Inflammatory macrophage treated with lipopolysaccharide for 1 hour (primary cell): Measurements from ENCODE around the gene MCHR1.

ENCODE experiments used
- DNase-seq, 2 donors: peaks; one replicate each; pipeline ENCODE4 v3.0.0-alpha.2; 2020 to 2022

The MCHR1 gene

DNA sequence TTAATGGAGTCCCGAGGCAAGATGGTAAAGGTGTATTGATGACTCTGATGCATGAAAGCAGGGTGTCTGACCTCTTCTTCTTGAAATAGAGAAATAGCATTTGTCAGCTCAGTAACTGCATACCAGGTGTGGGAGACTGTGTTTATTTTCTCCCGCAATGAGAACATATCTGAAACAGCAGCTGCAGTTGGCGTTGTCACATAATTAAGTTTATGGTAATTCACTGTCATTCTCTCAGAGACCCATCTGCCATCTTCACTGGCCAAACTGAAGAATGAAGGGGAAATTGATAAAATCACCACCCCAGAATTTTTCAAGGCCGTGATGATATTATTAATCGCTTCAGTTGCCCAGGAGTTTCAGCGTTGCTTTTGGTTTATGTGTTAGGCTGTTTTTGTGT, 20.1 kb upstream of the MCHR1 start:
- DNase-seq, result no peak

DNA sequence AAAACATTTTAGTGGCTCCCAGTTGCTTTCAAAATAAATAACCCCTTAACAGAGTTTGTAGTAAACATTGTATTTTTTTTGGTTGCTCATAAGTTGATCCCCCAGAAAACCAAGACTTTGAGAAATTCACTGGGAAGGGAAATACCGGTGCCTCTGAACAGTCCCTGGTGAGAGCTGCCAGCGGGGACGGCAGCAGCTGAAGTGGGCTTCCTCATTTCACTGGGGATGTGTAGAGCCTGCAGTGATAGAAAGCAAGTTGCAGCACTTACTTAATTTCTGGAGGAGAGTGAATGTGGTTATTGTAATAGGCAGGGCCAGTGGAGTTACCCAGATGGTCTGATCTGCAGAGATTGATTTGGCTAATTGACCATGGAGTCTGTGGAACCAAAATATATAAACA, 18.6 kb upstream of the MCHR1 start:
- DNase-seq, result peak; percentile 46 to 72

DNA sequence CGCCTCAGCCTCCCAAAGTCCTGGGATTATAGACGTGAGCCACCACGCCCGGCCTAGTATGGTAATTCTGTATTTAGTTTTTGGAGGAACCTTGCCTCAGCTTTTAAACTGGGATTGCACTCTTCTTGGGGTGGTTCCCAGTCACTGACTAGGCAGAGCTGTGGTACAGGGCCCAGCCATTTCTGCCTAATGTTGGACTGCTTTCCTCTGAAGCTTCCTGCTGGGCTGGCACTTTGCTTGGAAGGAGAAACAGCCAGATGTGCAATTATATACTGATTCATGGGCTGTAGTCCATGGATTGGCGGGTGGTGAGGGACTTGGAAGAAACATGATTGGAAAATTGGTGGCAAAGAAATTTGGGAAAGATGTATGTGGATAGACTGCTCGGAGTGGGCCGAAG, 17.6 kb upstream of the MCHR1 start:
- no peak for DNase-seq

DNA sequence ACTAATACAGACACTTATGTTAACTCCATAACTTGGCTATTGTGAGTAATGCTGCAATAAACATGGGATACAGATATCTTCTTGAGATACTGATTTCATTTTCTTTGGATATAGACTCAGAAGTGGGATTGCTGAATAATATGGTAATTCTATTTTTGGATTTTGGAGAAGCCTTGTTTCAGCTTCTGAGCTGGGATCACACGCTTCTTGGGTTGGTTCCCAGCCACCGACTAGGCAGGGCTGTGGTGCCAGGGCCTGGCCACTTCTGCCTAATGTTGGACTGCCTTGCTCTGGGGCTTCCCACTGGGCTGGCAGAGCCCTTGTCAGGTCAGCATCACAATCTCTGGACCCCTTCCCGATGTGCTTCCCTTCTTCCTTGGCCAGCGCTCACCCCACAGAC, 14.0 kb upstream of the MCHR1 start:
- DNase-seq, result no peak

DNA sequence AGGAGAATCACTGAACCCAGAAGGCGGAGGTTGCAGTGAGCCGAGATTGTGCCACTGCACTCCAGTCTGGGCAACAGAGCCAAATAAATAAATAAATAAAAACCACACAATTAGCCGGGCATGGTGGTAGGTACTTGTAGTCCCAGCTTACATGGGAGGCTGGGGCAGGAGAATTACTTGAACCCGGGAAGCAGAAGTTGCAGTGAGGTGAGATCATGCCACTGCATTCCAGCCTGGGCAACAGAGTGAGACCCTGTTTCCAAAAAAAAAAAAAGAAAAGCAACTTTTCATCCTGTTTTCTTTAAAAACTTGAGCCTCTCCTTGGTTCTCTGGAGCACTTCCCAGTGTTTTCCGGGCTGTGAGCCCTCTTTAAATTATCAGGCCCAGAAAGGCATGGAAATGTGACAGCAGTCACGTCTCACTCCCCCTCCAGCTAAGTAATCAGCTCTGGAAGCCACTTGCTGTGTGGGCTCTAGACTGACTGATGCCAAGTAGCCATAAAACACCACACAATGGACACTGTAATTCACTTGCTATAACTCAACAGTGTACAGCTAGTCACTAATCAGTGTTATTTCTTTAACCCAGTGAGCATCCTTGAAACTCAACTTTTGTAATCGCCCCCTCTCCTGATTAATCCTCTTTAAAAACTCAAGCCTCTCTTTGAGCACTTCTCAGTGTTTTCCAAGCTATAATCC, 13.0 kb upstream of the MCHR1 start:
- DNase-seq, result no peak

GRCh38 chr22:40668611-40669411, 10.5 kb upstream of the MCHR1 start:
- peak; percentile 41 to 72 for DNase-seq

DNA sequence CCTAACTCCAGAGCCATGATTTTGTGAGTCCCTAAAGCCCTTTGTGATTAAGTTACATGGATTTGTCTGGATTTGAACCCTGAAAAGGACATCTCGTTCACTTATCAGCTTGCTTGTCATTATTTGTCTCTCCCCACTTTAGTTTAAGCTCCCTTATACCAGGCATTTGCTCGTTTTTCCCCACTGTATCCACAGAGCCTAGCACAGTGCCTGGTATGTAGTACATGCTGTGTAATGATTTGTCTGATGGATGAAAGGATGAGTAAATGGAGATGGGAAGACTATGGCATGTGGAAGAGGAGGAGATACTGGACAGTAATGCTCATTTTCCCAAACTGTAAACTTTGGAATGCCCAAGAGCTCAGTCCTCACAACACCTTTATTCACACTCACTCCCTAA, 9.2 kb upstream of the MCHR1 start:
- no peak for DNase-seq

GRCh38 chr22:40671369-40671768, 7.9 kb upstream of the MCHR1 start:
- DNase-seq, result no peak

DNA sequence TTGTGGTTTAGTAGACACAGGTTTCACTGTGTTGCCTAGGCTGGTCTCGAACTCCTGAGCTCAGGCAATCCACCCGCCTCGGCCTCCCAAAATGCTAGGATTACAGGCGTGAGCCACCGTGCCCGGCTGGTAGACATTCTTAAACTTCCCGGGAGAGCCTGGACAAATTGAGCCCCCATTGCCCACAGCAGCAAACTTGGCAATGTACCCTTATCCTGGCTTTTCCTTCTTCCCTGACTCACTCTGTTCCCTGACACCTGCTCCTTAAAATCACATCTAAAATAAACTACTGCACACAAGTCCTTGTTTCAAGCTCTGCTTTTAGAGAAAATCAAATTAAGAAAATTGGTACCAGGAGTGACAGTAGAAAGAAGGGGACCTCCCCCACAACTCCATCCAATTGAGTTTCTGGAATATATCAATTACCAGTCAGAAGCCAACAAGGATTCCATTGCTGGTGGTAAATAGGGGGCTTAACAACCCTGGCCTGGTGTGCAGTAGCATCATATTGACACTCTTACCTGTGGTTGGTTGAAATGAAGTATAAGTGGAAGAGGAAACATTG, 7.4 kb upstream of the MCHR1 start:
- no peak for DNase-seq

DNA sequence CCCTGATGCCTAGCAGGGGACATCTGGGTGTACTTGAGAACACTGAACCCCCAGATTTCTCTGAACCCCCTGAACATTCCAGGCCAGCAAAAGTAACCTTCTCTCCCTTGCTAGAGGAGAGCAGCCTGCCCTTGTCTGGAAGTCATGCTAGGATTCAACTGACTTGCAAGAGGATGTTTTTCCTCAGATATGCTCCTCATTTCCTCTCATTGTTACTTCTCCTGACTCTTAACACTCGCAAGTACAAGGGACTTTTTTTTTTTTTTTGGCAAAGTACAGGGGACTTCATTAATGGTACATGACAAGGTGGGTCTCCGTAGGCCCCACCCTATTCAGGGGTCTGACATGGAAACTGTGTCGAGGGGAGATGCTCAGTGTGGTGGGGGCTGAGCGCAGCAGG, 6.3 kb upstream of the MCHR1 start:
- no peak for DNase-seq

DNA sequence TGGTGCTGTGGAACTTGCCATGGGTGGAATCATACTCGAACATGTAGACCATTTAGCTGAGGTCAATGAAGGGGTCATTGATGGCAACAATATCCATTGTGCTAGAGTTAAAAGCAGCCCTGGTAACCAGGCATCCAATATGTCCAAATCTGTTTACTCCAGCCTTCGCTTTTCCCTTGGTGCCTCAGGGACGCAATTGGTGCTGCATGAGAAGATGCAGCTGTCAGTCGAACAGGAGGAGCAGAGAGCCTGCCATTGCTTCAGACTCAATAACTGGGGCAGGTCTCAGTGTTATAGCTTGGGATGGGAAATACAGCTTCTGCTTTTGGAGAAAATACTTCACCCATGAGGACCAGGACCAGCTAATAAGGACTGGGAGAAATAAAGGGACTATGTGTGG, 5.0 kb upstream of the MCHR1 start:
- no peak for DNase-seq

- peak; percentile 22 to 67 for DNase-seq
Observed at GRCh38 chr22:40676166-40676565, 3.1 kb upstream of the MCHR1 start.

DNA sequence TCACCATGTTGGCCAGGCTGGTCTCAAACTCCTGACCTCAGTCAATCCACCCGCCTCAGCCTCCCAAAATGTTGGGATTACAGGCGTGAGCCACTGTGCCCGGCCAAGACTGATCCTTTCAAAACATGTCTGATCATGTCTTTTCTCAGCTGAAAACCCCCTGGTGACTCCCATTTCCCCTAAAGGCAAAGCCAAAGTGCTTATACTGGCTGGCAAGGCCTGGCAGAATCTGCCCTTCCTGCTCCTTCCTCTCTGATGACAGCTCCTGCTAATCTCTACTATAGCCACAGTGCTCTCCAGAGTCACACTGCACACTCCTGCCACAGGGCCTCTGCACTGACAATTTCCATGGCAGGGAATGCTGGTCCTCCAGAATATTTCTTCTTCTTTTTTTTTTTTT, 2.6 kb upstream of the MCHR1 start:
- DNase-seq, result no peak

DNA sequence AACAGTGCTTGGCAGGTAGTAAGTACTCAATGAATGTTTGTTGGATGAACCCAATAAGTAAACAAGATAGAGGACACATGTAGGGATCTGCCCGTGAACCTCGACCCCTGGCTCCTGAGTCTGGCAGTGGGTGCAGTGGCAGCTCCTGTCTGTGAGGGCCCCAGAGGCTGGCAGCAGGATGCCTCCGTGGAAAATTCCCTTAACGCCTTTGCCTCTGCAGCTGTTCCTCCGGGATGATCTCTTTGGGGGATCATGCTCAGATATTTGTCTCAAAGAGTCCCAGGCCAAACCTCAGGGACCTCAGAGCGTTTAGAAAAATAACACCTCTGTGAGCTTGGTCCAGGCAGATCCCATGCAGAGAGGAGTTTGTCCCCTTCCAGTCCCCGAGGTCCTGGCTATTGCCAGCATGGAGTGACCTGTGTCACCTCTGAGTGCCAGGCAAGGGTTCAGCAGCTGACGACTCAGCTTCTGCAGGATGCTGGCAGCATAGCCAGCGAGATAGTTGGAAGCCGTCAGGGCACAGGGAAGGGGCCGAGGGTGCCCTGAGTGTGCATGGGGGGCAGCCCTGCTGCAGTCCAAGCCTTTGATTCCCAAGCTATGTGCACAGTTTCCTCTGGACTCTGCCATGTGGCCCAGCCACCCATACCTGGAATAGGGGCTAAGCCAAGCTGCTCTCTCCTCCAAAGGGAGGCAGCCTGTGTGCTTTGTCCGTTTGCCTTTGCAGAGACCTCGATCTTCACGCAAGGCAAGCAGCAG, 613 bp upstream of the MCHR1 start:
- no peak for DNase-seq

DNA sequence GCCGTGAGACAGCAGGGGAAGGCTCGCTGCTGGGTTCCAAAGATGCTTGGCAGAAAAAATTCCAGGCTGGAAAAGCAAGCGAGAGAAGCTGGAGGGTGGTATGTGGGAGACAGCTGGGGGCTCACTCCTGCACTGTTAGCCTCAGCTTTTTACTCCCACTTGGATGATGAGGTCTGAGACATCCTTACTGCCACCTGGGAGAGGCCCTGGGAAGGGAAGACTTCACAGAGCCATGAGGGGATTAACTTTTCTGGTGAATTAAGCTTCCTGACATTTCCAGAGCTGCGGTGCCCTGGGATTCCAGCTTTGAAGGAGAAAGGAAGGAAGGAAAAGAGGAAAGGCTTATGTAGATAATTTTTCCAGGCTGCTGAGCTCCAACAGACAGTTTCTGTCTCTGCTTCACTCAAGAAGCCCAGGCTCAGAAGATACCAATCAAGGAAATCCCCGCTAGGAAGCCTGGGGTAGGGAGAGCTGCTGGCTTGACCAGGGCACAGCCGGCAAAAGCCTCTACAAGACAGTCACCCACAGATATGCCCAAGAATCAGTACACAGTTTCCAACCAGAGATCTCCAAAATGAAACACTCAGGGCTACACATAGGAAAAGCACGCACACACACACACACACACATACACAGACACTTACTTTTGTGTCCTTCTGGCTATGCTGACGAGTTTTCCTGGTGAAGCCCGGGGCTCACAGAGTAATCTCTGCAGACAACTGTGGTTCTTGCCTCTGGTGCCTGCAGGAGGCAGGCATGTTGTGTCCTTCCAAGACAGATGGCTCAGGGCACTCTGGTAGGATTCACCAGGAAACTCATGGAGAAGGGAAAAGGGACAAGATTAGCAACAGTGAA, 907 bp downstream of the MCHR1 start:
- peak in 1 of 2 donors; percentile 12 for DNase-seq

- no peak for DNase-seq
Observed at GRCh38 chr22:40680819-40681183, 1.5 kb downstream of the MCHR1 start.

DNA sequence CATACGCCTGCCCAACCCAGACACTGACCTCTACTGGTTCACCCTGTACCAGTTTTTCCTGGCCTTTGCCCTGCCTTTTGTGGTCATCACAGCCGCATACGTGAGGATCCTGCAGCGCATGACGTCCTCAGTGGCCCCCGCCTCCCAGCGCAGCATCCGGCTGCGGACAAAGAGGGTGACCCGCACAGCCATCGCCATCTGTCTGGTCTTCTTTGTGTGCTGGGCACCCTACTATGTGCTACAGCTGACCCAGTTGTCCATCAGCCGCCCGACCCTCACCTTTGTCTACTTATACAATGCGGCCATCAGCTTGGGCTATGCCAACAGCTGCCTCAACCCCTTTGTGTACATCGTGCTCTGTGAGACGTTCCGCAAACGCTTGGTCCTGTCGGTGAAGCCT, 2.2 kb downstream of the MCHR1 start:
- DNase-seq, result no peak

DNA sequence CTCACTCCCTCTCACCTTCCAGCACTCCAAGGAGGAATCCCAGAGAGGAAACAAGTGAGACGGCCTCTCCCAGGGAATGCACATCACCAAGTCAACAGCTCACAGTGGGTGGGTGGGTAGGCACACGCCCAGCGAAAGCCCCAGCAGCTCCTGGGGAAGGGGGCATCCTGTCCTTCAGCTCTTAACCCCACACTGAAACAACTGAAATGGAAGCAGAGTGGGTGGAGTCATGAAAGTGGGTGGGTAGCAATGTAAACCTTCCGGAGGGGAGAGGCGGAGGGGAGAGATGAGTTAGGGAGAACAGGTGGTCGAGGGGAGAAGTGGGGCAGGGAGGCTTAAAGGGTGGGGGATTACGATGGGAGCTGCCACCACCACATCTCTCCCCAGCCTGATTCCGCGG, 5.4 kb downstream of the MCHR1 start:
- no peak for DNase-seq

GRCh38 chr22:40685406-40685805, 6.1 kb downstream of the MCHR1 start:
- DNase-seq, result no peak

GRCh38 chr22:40687706-40688105, 8.4 kb downstream of the MCHR1 start:
- no peak for DNase-seq

DNA sequence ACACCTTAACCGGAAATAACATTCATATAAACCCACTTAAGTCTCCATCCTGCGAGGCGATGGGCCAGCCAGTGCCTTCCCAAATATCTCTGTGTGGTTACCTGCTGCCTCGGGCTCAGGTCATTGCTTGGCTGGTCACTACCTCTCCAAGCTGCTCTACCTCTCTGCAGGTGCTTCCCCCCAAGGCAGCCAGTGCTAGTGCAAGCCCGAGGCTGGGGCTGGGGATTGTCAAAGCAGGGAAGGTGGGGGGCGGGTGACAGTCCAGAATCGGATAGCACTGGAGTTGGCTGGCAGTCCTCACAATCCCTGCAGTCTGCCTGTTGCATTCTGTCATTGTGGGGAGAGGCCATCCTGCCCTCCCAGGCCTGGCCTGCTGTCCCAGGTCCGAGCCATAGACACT, 11.1 kb downstream of the MCHR1 start:
- DNase-seq, result no peak

DNA sequence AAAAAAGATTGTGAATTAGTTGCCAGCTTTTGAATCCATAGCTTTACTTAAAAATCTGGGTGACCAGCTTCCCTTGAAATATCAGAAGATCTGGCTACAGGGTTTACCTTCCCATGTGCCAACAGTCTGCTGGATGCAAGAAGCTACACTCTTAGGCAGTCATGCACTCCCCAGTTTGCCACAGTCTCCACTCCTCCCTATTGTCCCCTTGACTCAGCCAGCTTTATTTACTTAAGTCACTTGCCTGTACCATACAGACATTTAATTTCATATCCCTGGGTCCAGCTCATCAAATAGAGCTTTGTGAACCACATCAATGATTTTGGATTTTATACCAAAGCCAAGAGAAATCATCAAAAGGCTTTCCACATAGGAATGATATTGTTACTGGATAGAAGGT, 12.2 kb downstream of the MCHR1 start:
- DNase-seq, result no peak

- peak in 1 of 2 donors; percentile 26 for DNase-seq
Observed at GRCh38 chr22:40694411-40694810, 15.1 kb downstream of the MCHR1 start.
